ENCODE data around the gene PLXNB1. TPM values are rescaled to one million over a fixed set of nuclear protein-coding genes. Genes with fewer than 3 reads are reported as not detected.
A peak's percentile ranks its signal among the peaks of the same experiment; 100 is the strongest.

Gene PLXNB1
- total and polyA plus RNA-seq, 2 of the 13 experiments (the other 11 are each of a cell fraction or from before 2014, with no cell fraction given): 86.0 to 143 TPM

DNA sequence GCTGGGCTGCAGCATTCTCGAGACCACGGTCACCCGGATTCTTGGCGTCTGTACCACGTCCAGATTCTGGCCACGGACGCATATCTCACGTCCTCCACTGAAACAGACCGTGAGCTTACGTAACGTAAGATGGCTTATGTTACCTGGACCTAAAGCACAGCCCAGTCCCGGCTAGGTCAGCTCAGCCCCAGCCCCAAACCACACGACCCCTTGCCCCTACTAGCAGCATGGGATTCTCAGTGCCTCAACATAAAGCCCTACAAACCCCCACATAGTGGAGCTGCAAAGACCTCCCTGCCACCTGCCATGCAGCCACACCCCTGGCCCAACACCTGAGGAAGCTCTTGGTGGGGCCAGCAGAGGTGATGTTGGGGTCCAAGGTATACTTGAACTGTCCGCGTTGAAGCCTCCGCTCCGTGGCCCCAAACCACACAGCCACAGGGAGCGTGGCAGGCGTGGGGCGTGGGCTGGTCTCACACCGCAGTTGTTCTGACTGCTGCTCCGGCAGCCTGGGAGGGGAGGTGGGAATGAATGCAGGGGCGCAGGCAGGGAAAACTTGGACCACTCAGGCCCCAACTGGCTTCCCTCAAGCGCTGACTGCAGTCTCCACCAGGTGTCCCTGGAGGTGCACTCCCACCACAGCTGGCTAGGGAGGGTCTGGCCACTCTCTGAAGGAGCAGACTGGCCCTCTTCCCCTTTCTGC lies 14.5 kb downstream of the PLXNB1 start (continued):
- no peak for TF ChIP-seq MTF2 (CRISPR knock-in tag; IDR thresholded peaks at IDR 0.05; ENCODE audit: borderline replicate concordance)
- TF ChIP-seq, protein P1, sequence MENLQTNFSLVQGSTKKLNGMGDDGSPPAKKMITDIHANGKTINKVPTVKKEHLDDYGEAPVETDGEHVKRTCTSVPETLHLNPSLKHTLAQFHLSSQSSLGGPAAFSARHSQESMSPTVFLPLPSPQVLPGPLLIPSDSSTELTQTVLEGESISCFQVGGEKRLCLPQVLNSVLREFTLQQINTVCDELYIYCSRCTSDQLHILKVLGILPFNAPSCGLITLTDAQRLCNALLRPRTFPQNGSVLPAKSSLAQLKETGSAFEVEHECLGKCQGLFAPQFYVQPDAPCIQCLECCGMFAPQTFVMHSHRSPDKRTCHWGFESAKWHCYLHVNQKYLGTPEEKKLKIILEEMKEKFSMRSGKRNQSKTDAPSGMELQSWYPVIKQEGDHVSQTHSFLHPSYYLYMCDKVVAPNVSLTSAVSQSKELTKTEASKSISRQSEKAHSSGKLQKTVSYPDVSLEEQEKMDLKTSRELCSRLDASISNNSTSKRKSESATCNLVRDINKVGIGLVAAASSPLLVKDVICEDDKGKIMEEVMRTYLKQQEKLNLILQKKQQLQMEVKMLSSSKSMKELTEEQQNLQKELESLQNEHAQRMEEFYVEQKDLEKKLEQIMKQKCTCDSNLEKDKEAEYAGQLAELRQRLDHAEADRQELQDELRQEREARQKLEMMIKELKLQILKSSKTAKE (CRISPR knock-in tag; IDR thresholded peaks at IDR 0.05; ENCODE audit: borderline replicate concordance): no peak
- no peak for TF ChIP-seq IRF2 (CRISPR knock-in tag; IDR thresholded peaks at IDR 0.05)
- no peak for TF ChIP-seq FOXM1 (CRISPR knock-in tag; IDR thresholded peaks at IDR 0.05)
- TF ChIP-seq FOXA1 (IDR thresholded peaks at IDR 0.05): no peak
- TF ChIP-seq FOXA1 (CRISPR knock-in tag; IDR thresholded peaks at IDR 0.05): no peak
- TF ChIP-seq ZNF569 (CRISPR knock-in tag; IDR thresholded peaks at IDR 0.05; ENCODE audit: borderline replicate concordance): no peak
- TF ChIP-seq TOE1 (CRISPR knock-in tag; IDR thresholded peaks at IDR 0.05): no peak
- TF ChIP-seq NCOR1 (IDR thresholded peaks at IDR 0.05; ENCODE audit: borderline replicate concordance, low read length): no peak
- no peak for TF ChIP-seq SNAPC2 (CRISPR knock-in tag; IDR thresholded peaks at IDR 0.05)
- no peak for TF ChIP-seq ZNF607 (CRISPR knock-in tag; IDR thresholded peaks at IDR 0.05; ENCODE audit: borderline replicate concordance)
- no peak for TF ChIP-seq CREB1 (IDR thresholded peaks at IDR 0.05)
- TF ChIP-seq CREB1 (CRISPR knock-in tag; IDR thresholded peaks at IDR 0.05): no peak
- TF ChIP-seq HMG20A (CRISPR knock-in tag; IDR thresholded peaks at IDR 0.05; ENCODE audit: borderline replicate concordance): no peak
- TF ChIP-seq DDIT3 (CRISPR knock-in tag; IDR thresholded peaks at IDR 0.05): no peak
- TF ChIP-seq MATR3 (CRISPR knock-in tag; IDR thresholded peaks at IDR 0.05): no peak
- TF ChIP-seq SMARCC2 (IDR thresholded peaks at IDR 0.05): no peak
- no peak for TF ChIP-seq MIXL1 (CRISPR knock-in tag; IDR thresholded peaks at IDR 0.05)
- TF ChIP-seq MBD4 (IDR thresholded peaks at IDR 0.05; ENCODE audit: borderline replicate concordance, low read length): no peak
- peak; percentile 45 for TF ChIP-seq STAG1 (CRISPR knock-in tag; IDR thresholded peaks at IDR 0.05)
- TF ChIP-seq ZFP36 (IDR thresholded peaks at IDR 0.05; ENCODE audit: borderline replicate concordance, low read depth, low read length, partially characterized antibody): no peak
- TF ChIP-seq, protein P2, sequence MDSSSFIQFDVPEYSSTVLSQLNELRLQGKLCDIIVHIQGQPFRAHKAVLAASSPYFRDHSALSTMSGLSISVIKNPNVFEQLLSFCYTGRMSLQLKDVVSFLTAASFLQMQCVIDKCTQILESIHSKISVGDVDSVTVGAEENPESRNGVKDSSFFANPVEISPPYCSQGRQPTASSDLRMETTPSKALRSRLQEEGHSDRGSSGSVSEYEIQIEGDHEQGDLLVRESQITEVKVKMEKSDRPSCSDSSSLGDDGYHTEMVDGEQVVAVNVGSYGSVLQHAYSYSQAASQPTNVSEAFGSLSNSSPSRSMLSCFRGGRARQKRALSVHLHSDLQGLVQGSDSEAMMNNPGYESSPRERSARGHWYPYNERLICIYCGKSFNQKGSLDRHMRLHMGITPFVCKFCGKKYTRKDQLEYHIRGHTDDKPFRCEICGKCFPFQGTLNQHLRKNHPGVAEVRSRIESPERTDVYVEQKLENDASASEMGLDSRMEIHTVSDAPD (CRISPR knock-in tag; IDR thresholded peaks at IDR 0.05): no peak
- no peak for TF ChIP-seq HOXD1 (CRISPR knock-in tag; IDR thresholded peaks at IDR 0.05)
- no peak for TF ChIP-seq ATF3 (CRISPR knock-in tag; IDR thresholded peaks at IDR 0.05)
- TF ChIP-seq ZNF331 (CRISPR knock-in tag; IDR thresholded peaks at IDR 0.05): no peak
- TF ChIP-seq TFAP4 (IDR thresholded peaks at IDR 0.05; ENCODE audit: borderline replicate concordance, low read depth): no peak
- TF ChIP-seq CEBPB (IDR thresholded peaks at IDR 0.05; ENCODE audit: borderline replicate concordance, low read depth, low read length): no peak
- TF ChIP-seq YY1 (IDR thresholded peaks at IDR 0.05; ENCODE audit: insufficient read depth, insufficient replicate concordance, low read depth, low read length): no peak
- TF ChIP-seq POLR2AphosphoS5 (IDR thresholded peaks at IDR 0.05; ENCODE audit: low read depth, low read length): 0 out of 2 replicates have a peak, but pooled peaks have one; percentile 1
- no peak for TF ChIP-seq NFKBIZ (CRISPR knock-in tag; IDR thresholded peaks at IDR 0.05)

Measured in HepG2 (cell line).